Bronchial epithelial cell (primary cell): Measurements from ENCODE around the gene ADNP2. TPM values are rescaled to one million over a fixed set of nuclear protein-coding genes. Genes with fewer than 3 reads are reported as not detected.

ENCODE experiments used
- DNase-seq: peaks from one replicate; pipeline ENCODE4 v3.0.0-alpha.2; 2010; ENCODE audit warnings: low read depth
- FAIRE-seq: peaks from 2 replicates; lab custom pipeline; 2011; peaks lifted over from hg19 to GRCh38; lab: Jason Lieb, UNC
- H3K27me3 ChIP-seq: 2 replicates; pipeline ENCODE4 v1.5.1; 2011; ENCODE audit warnings: low read length; ENCODE audit not compliant: control insufficient read depth, insufficient read depth
- H3K36me3 ChIP-seq: 2 replicates; pipeline ENCODE4 v1.5.1; 2011; ENCODE audit warnings: low read length; ENCODE audit not compliant: control insufficient read depth, insufficient read depth
- H3K4me3 ChIP-seq: 2 replicates; pipeline ENCODE4 v1.5.1; 2011; ENCODE audit warnings: mild to moderate bottlenecking, low read depth, low read length, control low read depth
- CTCF ChIP-seq: IDR thresholded peaks from 2 replicates; pipeline ENCODE4 v1.5.1; 2011; ENCODE audit warnings: mild to moderate bottlenecking, moderate library complexity, low read length, control low read depth, inconsistent platforms; ENCODE audit not compliant: insufficient read depth, severe bottlenecking
- total RNA-seq: library from RNA; depleted of rRNA; stranded (reverse); fragments of >200 nt; gene quantifications from 2 replicates; pipeline ENCODE4 v1.2.1, GENCODE V29; 2014

The ADNP2 gene
- total RNA-seq, 1 donor from 2014 or later = 21.6 TPM

- FAIRE-seq (no peak), DNase-seq (no peak)
- Histone ChIP-seq H3K4me3 (no peak overlapping the region), H3K36me3 (no peaks in the 10 kb centered on the region), H3K27me3 (no peaks in the 10 kb centered on the region)
- no peak for TF ChIP-seq CTCF
Observed at GRCh38 chr18:80107426-80107825, 1.6 kb upstream of the ADNP2 start.

GRCh38 chr18:80108121-80108536 is 933 bp upstream of the ADNP2 start:
- Histone ChIP-seq H3K4me3 (no peak overlapping the region), H3K27me3 (no peaks in the 10 kb centered on the region), H3K36me3 (no peaks in the 10 kb centered on the region)
- FAIRE-seq (no peak), DNase-seq (no peak)
- TF ChIP-seq CTCF = no peak

- FAIRE-seq = no peak
- DNase-seq = peak; percentile 25
- Histone ChIP-seq H3K27me3 (no peaks in the 10 kb centered on the region), H3K36me3 (no peaks in the 10 kb centered on the region), H3K4me3 (peak overlapping the region; percentile 69)
- no peak for TF ChIP-seq CTCF
Observed at GRCh38 chr18:80109676-80110078, 615 bp downstream of the ADNP2 start.

GRCh38 chr18:80112624-80113248 is 3.7 kb downstream of the ADNP2 start:
- DNase-seq (no peak), FAIRE-seq (no peak)
- TF ChIP-seq CTCF = no peak
- H3K36me3 ChIP-seq = peaks cover 2% of the 10 kb centered on the region
- no peak overlapping the region for H3K4me3 ChIP-seq
- H3K27me3 ChIP-seq = no peaks in the 10 kb centered on the region

GRCh38 chr18:80115035-80115434 is 6.0 kb downstream of the ADNP2 start:
- FAIRE-seq (peak; percentile 7), DNase-seq (no peak)
- no peaks in the 10 kb centered on the region for H3K27me3 ChIP-seq
- TF ChIP-seq CTCF = no peak
- no peak overlapping the region for H3K4me3 ChIP-seq
- peaks cover 3% of the 10 kb centered on the region for H3K36me3 ChIP-seq

GRCh38 chr18:80119111-80119510 is 10.0 kb downstream of the ADNP2 start:
- TF ChIP-seq CTCF = no peak
- DNase-seq = no peak
- FAIRE-seq = no peak
- H3K36me3 ChIP-seq = peaks cover 3% of the 10 kb centered on the region
- H3K27me3 ChIP-seq = no peaks in the 10 kb centered on the region
- no peak overlapping the region for H3K4me3 ChIP-seq
